Astrocyte (in vitro differentiated cells and primary cell): ENCODE results near the gene PCBP3.

Source experiments
- EZH2 ChIP-seq: IDR thresholded peaks from 2 replicates; pipeline ENCODE4 v1.6.1; 2012; ENCODE audit warnings: mild to moderate bottlenecking, low read length, inconsistent platforms; ENCODE audit not compliant: insufficient read depth
- TF ChIP-seq, protein P1 (sequence below): IDR thresholded peaks from 2 replicates; pipeline ENCODE4 v1.5.1; 2011; ENCODE audit warnings: low read depth, mild to moderate bottlenecking, inconsistent platforms, low read length, moderate library complexity; ENCODE audit not compliant: insufficient read depth

DNA sequence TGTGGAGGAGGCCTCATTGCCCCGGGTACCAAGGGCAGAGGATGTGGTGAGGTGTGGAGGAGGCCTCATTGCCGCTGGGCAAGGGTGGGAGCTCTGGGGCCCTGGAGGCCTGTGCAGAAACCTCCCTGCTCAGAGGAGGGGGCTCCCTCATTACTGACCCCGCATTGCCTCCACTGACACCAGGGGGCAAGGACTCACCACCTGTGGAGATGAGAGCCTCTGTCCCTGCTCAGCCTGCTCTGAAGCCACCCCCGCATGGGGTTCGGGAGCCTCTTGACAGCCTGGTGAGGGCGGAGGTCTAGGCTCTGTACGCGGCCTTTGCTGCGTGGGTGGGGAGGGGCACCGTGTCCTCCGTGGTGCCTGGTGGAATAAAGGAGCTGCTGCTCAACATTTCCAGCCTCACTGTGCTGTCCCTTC, 243.1 kb downstream of the PCBP3 start:
- TF ChIP-seq, protein P1, sequence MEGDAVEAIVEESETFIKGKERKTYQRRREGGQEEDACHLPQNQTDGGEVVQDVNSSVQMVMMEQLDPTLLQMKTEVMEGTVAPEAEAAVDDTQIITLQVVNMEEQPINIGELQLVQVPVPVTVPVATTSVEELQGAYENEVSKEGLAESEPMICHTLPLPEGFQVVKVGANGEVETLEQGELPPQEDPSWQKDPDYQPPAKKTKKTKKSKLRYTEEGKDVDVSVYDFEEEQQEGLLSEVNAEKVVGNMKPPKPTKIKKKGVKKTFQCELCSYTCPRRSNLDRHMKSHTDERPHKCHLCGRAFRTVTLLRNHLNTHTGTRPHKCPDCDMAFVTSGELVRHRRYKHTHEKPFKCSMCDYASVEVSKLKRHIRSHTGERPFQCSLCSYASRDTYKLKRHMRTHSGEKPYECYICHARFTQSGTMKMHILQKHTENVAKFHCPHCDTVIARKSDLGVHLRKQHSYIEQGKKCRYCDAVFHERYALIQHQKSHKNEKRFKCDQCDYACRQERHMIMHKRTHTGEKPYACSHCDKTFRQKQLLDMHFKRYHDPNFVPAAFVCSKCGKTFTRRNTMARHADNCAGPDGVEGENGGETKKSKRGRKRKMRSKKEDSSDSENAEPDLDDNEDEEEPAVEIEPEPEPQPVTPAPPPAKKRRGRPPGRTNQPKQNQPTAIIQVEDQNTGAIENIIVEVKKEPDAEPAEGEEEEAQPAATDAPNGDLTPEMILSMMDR: no peak
- no peak for TF ChIP-seq EZH2
